Mesodermal cell (in vitro differentiated cells): ENCODE measurements around the gene SLC26A11.
"Not testable (repeated sequence)": the region's sequence is repeated elsewhere in the genome, so short reads cannot be mapped to it uniquely, and the experiment has no call there.

Source experiments
- H3K27ac ChIP-seq: 2 replicates; pipeline ENCODE4 v1.7.0; 2013; ENCODE audit warnings: mild to moderate bottlenecking, low read depth, low read length, moderate library complexity; ENCODE audit not compliant: severe bottlenecking
- H3K36me3 ChIP-seq: 2 replicates; pipeline ENCODE4 v1.7.1; 2013; ENCODE audit warnings: mild to moderate bottlenecking, low read length, moderate library complexity; ENCODE audit not compliant: control insufficient read depth, insufficient read depth
- H3K4me1 ChIP-seq: one replicate; pipeline ENCODE4 v1.7.1; 2013; ENCODE audit warnings: mild to moderate bottlenecking, low read length; ENCODE audit not compliant: insufficient read depth, control insufficient read depth, poor library complexity, severe bottlenecking
- H3K4me3 ChIP-seq: 2 replicates; pipeline ENCODE4 v1.7.0; 2013; ENCODE audit warnings: low read length, control low read depth, mild to moderate bottlenecking; ENCODE audit not compliant: insufficient read depth, poor library complexity, severe bottlenecking; ENCODE audit errors: extremely low read depth
- H3K9me3 ChIP-seq: 2 replicates; pipeline ENCODE4 v1.7.1; 2013; ENCODE audit warnings: mild to moderate bottlenecking, low read length, moderate library complexity; ENCODE audit not compliant: control insufficient read depth
- WGBS, 2 experiments: methylation state at CpG; one replicate each; pipeline ENCODE4 v1.1.5; 2013; ENCODE audit warnings: missing lambda C conversion rate in 2 of 2; ENCODE audit not compliant: insufficient coverage in 2 of 2; 5-methylcytosine and 5-hydroxymethylcytosine counted together

Gene SLC26A11

GRCh38 chr17:80195671-80196529 is 24.3 kb upstream of the SLC26A11 start:
- no peak overlapping the region for H3K27ac ChIP-seq
- no peaks in the 10 kb centered on the region for H3K9me3 ChIP-seq
- no peaks in the 10 kb centered on the region for H3K36me3 ChIP-seq
- 65 to 80% methylated on average over 21 to 26 of the region's 27 CpGs for WGBS, 2 experiments
- H3K4me1 ChIP-seq: no peaks in the 10 kb centered on the region
- no peak overlapping the region for H3K4me3 ChIP-seq

GRCh38 chr17:80196652-80197051 is 23.6 kb upstream of the SLC26A11 start:
- no peaks in the 10 kb centered on the region for H3K9me3 ChIP-seq
- no peaks in the 10 kb centered on the region for H3K4me1 ChIP-seq
- no peak overlapping the region for H3K27ac ChIP-seq
- no peak overlapping the region for H3K4me3 ChIP-seq
- 84 to 91% methylated on average over 6 to 7 of the region's 7 CpGs for WGBS, 2 experiments
- H3K36me3 ChIP-seq: no peaks in the 10 kb centered on the region

- 86 to 87% methylated on average over 26 to 27 of the region's 27 CpGs for WGBS, 2 experiments
- H3K9me3 ChIP-seq: no peaks in the 10 kb centered on the region
- no peaks in the 10 kb centered on the region for H3K4me1 ChIP-seq
- no peak overlapping the region for H3K27ac ChIP-seq
- H3K36me3 ChIP-seq: no peaks in the 10 kb centered on the region
- H3K4me3 ChIP-seq: no peak overlapping the region
Observed at GRCh38 chr17:80198144-80198661, 22.0 kb upstream of the SLC26A11 start.

GRCh38 chr17:80199295-80199694 is 20.9 kb upstream of the SLC26A11 start:
- not testable (repeated sequence) for H3K27ac ChIP-seq, H3K4me1 ChIP-seq, H3K9me3 ChIP-seq, H3K36me3 ChIP-seq, H3K4me3 ChIP-seq
- WGBS, 2 experiments: 94 to 98% methylated on average over 4 to 5 of the region's 6 CpGs

GRCh38 chr17:80201446-80201845 is 18.8 kb upstream of the SLC26A11 start:
- WGBS, 2 experiments: 92 to 97% methylated on average over 15 of the region's 15 CpGs
- H3K9me3 ChIP-seq: no peaks in the 10 kb centered on the region
- H3K4me1 ChIP-seq: no peaks in the 10 kb centered on the region
- no peak overlapping the region for H3K27ac ChIP-seq
- H3K36me3 ChIP-seq: no peaks in the 10 kb centered on the region
- no peak overlapping the region for H3K4me3 ChIP-seq

GRCh38 chr17:80202197-80202596 is 18.0 kb upstream of the SLC26A11 start:
- 96% methylated on average over 13 to 16 of the region's 17 CpGs for WGBS, 2 experiments
- H3K9me3 ChIP-seq: no peaks in the 10 kb centered on the region
- peaks cover 3% of the 10 kb centered on the region for H3K36me3 ChIP-seq
- no peaks in the 10 kb centered on the region for H3K4me1 ChIP-seq
- H3K4me3 ChIP-seq: no peak overlapping the region
- no peak overlapping the region for H3K27ac ChIP-seq

- WGBS, 2 experiments: 73 to 94% methylated on average over 3 to 7 of the region's 11 CpGs
- no peak overlapping the region for H3K4me3 ChIP-seq
- no peaks in the 10 kb centered on the region for H3K4me1 ChIP-seq
- H3K36me3 ChIP-seq: peaks cover 14% of the 10 kb centered on the region
- H3K9me3 ChIP-seq: no peaks in the 10 kb centered on the region
- H3K27ac ChIP-seq: no peak overlapping the region
Observed at GRCh38 chr17:80203471-80203963, 16.7 kb upstream of the SLC26A11 start.

GRCh38 chr17:80204626-80205468 is 15.4 kb upstream of the SLC26A11 start:
- no peaks in the 10 kb centered on the region for H3K4me1 ChIP-seq
- H3K27ac ChIP-seq: no peak overlapping the region
- H3K36me3 ChIP-seq: peaks cover 23% of the 10 kb centered on the region
- H3K9me3 ChIP-seq: no peaks in the 10 kb centered on the region
- no peak overlapping the region for H3K4me3 ChIP-seq
- 74 to 87% methylated on average over 11 to 18 of the region's 19 CpGs for WGBS, 2 experiments

GRCh38 chr17:80205811-80206210 is 14.4 kb upstream of the SLC26A11 start:
- H3K36me3 ChIP-seq: peaks cover 33% of the 10 kb centered on the region
- H3K9me3 ChIP-seq: no peaks in the 10 kb centered on the region
- no peaks in the 10 kb centered on the region for H3K4me1 ChIP-seq
- no peak overlapping the region for H3K27ac ChIP-seq
- H3K4me3 ChIP-seq: no peak overlapping the region
- WGBS, 2 experiments: 89 to 90% methylated on average over 11 to 12 of the region's 13 CpGs

- Histone ChIP-seq H3K9me3 (no peaks in the 10 kb centered on the region), H3K4me1 (no peaks in the 10 kb centered on the region), H3K4me3 (no peak overlapping the region), H3K27ac (no peak overlapping the region), H3K36me3 (peaks cover 47% of the 10 kb centered on the region)
- WGBS, 2 experiments: 94 to 99% methylated on average over 15 to 16 of the region's 16 CpGs
Observed at GRCh38 chr17:80208050-80208449, 12.2 kb upstream of the SLC26A11 start.
